ENCODE results near the gene LRRC49.
A peak's percentile ranks its signal among the peaks of the same experiment; 100 is the strongest.
"Not testable (repeated sequence)": the region's sequence is repeated elsewhere in the genome, so short reads cannot be mapped to it uniquely, and the experiment has no call there.

LRRC49 gene

GRCh38 chr15:70922119-70922518 lies 29.5 kb downstream of the LRRC49 start:
- Histone ChIP-seq H3K9ac (ENCODE audit: low read depth, low read length, poor library complexity, severe bottlenecking) (no peak overlapping the region), H3F3A (ENCODE audit: low read depth) (peaks cover 2% of the 10 kb centered on the region; the same call in 1 of the 2 replicates), H3K79me2 (ENCODE audit: insufficient read depth, low read length) (no peaks in the 10 kb centered on the region), H3K36me3 (ENCODE audit: insufficient read depth, low read length) (0 out of 2 replicates have a peak, but pooled peaks cover 4% of the 10 kb centered on the region), H4K20me1 (ENCODE audit: insufficient read depth, low read length, poor library complexity, severe bottlenecking) (no peaks in the 10 kb centered on the region), H3K4me3 (ENCODE audit: low read length, poor library complexity, severe bottlenecking) (no peak overlapping the region), H3K4me1 (ENCODE audit: insufficient read depth, low read length, poor library complexity, severe bottlenecking) (peaks cover 1% of the 10 kb centered on the region), H2AFZ (ENCODE audit: low read length) (no peak overlapping the region), H3K27me3 (ENCODE audit: insufficient read depth, low read length, poor library complexity, severe bottlenecking) (no peaks in the 10 kb centered on the region), H3K9me2 (replicated peaks; ENCODE audit: low read depth, low read length) (no peaks in the 10 kb centered on the region), H3K9me3 (ENCODE audit: insufficient read depth, low read depth, low read length) (peaks cover 40% of the 10 kb centered on the region), H3K4me2 (ENCODE audit: low read depth, low read length, poor library complexity, severe bottlenecking) (no peak overlapping the region)
- no peak for TF ChIP-seq CTCF (conservative IDR thresholded peaks at IDR 0.05; ENCODE audit: low read length)
- no peak for TF ChIP-seq EZH2phosphoT487 (IDR thresholded peaks at IDR 0.05; ENCODE audit: borderline replicate concordance)

DNA sequence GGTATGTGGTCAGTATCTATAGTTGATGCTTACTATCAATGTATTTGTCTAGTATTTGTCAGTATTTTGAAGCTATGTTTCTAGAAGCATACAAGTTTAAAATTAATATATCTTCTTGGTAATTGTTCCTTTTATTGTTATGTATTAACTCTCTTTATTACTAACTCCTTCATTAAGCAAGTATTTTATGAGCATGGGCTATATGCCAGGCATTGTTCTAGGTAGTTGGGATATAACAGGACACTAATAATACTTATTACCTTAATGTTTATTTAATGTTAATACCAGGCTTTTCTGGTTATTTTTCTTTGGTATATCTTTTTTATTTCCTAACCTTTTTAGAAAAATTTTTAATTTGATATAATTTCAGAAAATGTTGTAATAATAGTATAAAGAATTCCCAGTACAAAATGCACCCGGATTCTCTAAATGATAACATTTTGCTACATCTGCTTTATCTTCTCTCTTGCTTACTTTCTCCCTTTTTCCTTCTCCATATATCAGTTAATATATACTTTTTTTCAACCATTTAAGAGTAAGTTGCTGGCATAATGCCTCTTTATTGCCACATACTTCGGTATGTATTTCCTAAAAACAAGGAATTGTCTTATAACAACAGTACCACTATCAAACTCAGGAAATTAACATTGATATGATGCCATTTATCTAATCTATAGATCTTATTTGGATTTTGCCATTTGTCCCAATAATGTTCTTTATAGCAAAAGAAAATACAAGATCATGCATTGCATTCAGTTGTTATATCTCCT lies 30.9 kb downstream of the LRRC49 start:
- Histone ChIP-seq H2AFZ (ENCODE audit: low read length) (no peak overlapping the region), H3K27me3 (ENCODE audit: insufficient read depth, low read length, poor library complexity, severe bottlenecking) (no peaks in the 10 kb centered on the region), H3K9me2 (replicated peaks; ENCODE audit: low read depth, low read length) (no peaks in the 10 kb centered on the region), H3K4me1 (ENCODE audit: insufficient read depth, low read length, poor library complexity, severe bottlenecking) (peaks cover 10% of the 10 kb centered on the region), H3K4me3 (ENCODE audit: low read length, poor library complexity, severe bottlenecking) (no peak overlapping the region), H3K79me2 (ENCODE audit: insufficient read depth, low read length) (no peaks in the 10 kb centered on the region), H3K4me2 (ENCODE audit: low read depth, low read length, poor library complexity, severe bottlenecking) (no peak overlapping the region), H4K20me1 (ENCODE audit: insufficient read depth, low read length, poor library complexity, severe bottlenecking) (no peaks in the 10 kb centered on the region), H3K9ac (ENCODE audit: low read depth, low read length, poor library complexity, severe bottlenecking) (no peak overlapping the region), H3K9me3 (ENCODE audit: insufficient read depth, low read depth, low read length) (peaks cover 33% of the 10 kb centered on the region), H3K36me3 (ENCODE audit: insufficient read depth, low read length) (0 out of 2 replicates have a peak, but pooled peaks cover 4% of the 10 kb centered on the region), H3F3A (ENCODE audit: low read depth) (peaks cover 4% of the 10 kb centered on the region; the same call in 1 of the 2 replicates)
- TF ChIP-seq CTCF (conservative IDR thresholded peaks at IDR 0.05; ENCODE audit: low read length) (no peak), EZH2phosphoT487 (IDR thresholded peaks at IDR 0.05; ENCODE audit: borderline replicate concordance) (no peak)

DNA sequence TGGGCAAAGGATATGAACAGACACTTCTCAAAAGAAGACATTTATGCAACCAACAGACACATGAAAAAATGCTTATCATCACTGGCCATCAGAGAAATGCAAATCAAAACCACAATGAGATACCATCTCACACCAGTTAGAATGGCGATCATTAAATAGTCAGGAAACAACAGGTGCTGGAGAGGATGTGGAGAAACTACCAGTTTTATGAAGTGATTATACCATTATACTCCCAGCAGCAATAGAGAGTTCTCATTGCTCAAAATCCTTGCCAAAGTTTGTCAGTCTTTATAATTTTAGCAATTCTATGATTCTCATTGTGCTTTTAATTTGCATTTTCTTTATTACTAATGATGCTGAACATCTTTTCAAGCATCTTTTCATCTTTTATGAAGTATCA lies 34.3 kb downstream of the LRRC49 start:
- not testable (repeated sequence) for H3K9me2 ChIP-seq (replicated peaks; ENCODE audit: low read depth, low read length); H4K20me1 ChIP-seq (ENCODE audit: insufficient read depth, low read length, poor library complexity, severe bottlenecking); H3K36me3 ChIP-seq (ENCODE audit: insufficient read depth, low read length); H3F3A ChIP-seq (ENCODE audit: low read depth); H3K79me2 ChIP-seq (ENCODE audit: insufficient read depth, low read length); H3K27me3 ChIP-seq (ENCODE audit: insufficient read depth, low read length, poor library complexity, severe bottlenecking); H3K9ac ChIP-seq (ENCODE audit: low read depth, low read length, poor library complexity, severe bottlenecking); H2AFZ ChIP-seq (ENCODE audit: low read length)
- Histone ChIP-seq H3K4me1 (ENCODE audit: insufficient read depth, low read length, poor library complexity, severe bottlenecking) (peaks cover 13% of the 10 kb centered on the region), H3K4me2 (ENCODE audit: low read depth, low read length, poor library complexity, severe bottlenecking) (peak overlapping the region; percentile 36), H3K4me3 (ENCODE audit: low read length, poor library complexity, severe bottlenecking) (peak overlapping the region; percentile 25), H3K9me3 (ENCODE audit: insufficient read depth, low read depth, low read length) (peaks cover 47% of the 10 kb centered on the region)

DNA sequence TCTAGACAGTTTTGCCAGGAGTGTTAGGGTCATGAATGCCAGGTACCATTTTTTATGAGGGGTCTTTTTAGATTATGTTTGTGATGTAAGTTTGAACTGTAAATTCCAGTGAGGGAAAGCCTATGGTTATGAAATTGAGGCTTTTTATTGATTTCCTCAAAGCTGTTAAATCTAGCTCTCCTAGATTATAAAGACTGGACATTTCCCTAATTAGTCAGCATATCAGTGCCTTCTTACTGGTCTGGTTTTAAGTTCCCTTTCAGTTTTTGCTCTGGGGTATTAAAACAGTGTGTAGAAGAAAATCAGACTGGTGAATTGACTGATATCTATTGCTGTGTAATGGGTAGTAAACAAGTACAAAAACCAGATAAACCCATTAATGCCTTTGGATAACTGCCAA lies 39.2 kb downstream of the LRRC49 start:
- Histone ChIP-seq H3K79me2 (ENCODE audit: insufficient read depth, low read length) (no peaks in the 10 kb centered on the region), H3K4me1 (ENCODE audit: insufficient read depth, low read length, poor library complexity, severe bottlenecking) (peaks cover 16% of the 10 kb centered on the region), H2AFZ (ENCODE audit: low read length) (no peak overlapping the region), H4K20me1 (ENCODE audit: insufficient read depth, low read length, poor library complexity, severe bottlenecking) (no peaks in the 10 kb centered on the region), H3K4me2 (ENCODE audit: low read depth, low read length, poor library complexity, severe bottlenecking) (no peak overlapping the region), H3K9me3 (ENCODE audit: insufficient read depth, low read depth, low read length) (peaks cover 20% of the 10 kb centered on the region), H3F3A (ENCODE audit: low read depth) (peaks cover 4% of the 10 kb centered on the region; the same call in 1 of the 2 replicates), H3K4me3 (ENCODE audit: low read length, poor library complexity, severe bottlenecking) (no peak overlapping the region), H3K27me3 (ENCODE audit: insufficient read depth, low read length, poor library complexity, severe bottlenecking) (no peaks in the 10 kb centered on the region), H3K9me2 (replicated peaks; ENCODE audit: low read depth, low read length) (no peaks in the 10 kb centered on the region), H3K36me3 (ENCODE audit: insufficient read depth, low read length) (no peaks in the 10 kb centered on the region), H3K9ac (ENCODE audit: low read depth, low read length, poor library complexity, severe bottlenecking) (no peak overlapping the region)
- TF ChIP-seq EZH2phosphoT487 (IDR thresholded peaks at IDR 0.05; ENCODE audit: borderline replicate concordance) = no peak
- no peak for TF ChIP-seq CTCF (conservative IDR thresholded peaks at IDR 0.05; ENCODE audit: low read length)

Data from Loucy (cell line).